Measurements from ENCODE around the gene RFPL1.
"Not testable (repeated sequence)": the region's sequence is repeated elsewhere in the genome, so short reads cannot be mapped to it uniquely, and the experiment has no call there.

RFPL1 gene

GRCh38 chr22:29479417-29480261 is 41.3 kb downstream of the RFPL1 start, which contains the start of gene NEFH:
Gene NEFH (plus strand): TSS chr22:29480218. CDS start chr22:29480263, 45 bp downstream.
- no peak for DNase-seq

GRCh38 chr22:29480262-29480511 is 41.8 kb downstream of the RFPL1 start:
- no peak for DNase-seq

GRCh38 chr22:29480512-29481264 is 42.3 kb downstream of the RFPL1 start:
- peak; percentile 12 for DNase-seq

- no peak for DNase-seq
Measured at GRCh38 chr22:29481265-29482000, 43.0 kb downstream of the RFPL1 start.

GRCh38 chr22:29482253-29482652 is 43.9 kb downstream of the RFPL1 start:
- no peak for DNase-seq

GRCh38 chr22:29482726-29483125 is 44.3 kb downstream of the RFPL1 start:
- DNase-seq = no peak

- no peak for DNase-seq
Measured at GRCh38 chr22:29483254-29483653, 44.9 kb downstream of the RFPL1 start.

GRCh38 chr22:29484642-29485041 is 46.3 kb downstream of the RFPL1 start:
- no peak for DNase-seq

- no peak for DNase-seq
Measured at GRCh38 chr22:29485448-29485847, 47.1 kb downstream of the RFPL1 start.

- no peak for DNase-seq
Measured at GRCh38 chr22:29487426-29487986, 49.1 kb downstream of the RFPL1 start.

- DNase-seq = not testable (repeated sequence)
Measured at GRCh38 chr22:29489127-29489780, 50.9 kb downstream of the RFPL1 start.

GRCh38 chr22:29491012-29491411 is 52.6 kb downstream of the RFPL1 start:
- DNase-seq = no peak
